Keratinocyte (primary cell): ENCODE data around the gene ADAMTS9.

ENCODE experiments used
- EZH2 ChIP-seq: IDR thresholded peaks from one replicate; pipeline ENCODE4 v1.6.1; 2012; ENCODE audit warnings: inconsistent platforms, mild to moderate bottlenecking, low read length, moderate library complexity
- TF ChIP-seq, protein P1 (sequence below), 3 experiments: IDR thresholded peaks in 1 of 3; conservative IDR thresholded peaks in 1 of 3; optimal IDR thresholded peaks in 1 of 3; 2 replicates in 2 of 3; 3 replicates in 1 of 3; pipeline versions ENCODE3 to v1.5.1; 2011; ENCODE audit warnings: low read length in 3 of 3, mild to moderate bottlenecking in 3 of 3, moderate library complexity in 2 of 3, control low read depth in 1 of 3, inconsistent platforms in 1 of 3; ENCODE audit not compliant: insufficient read depth in 2 of 3; ENCODE audit errors: extremely low read depth in 1 of 3

- TF ChIP-seq, protein P1, sequence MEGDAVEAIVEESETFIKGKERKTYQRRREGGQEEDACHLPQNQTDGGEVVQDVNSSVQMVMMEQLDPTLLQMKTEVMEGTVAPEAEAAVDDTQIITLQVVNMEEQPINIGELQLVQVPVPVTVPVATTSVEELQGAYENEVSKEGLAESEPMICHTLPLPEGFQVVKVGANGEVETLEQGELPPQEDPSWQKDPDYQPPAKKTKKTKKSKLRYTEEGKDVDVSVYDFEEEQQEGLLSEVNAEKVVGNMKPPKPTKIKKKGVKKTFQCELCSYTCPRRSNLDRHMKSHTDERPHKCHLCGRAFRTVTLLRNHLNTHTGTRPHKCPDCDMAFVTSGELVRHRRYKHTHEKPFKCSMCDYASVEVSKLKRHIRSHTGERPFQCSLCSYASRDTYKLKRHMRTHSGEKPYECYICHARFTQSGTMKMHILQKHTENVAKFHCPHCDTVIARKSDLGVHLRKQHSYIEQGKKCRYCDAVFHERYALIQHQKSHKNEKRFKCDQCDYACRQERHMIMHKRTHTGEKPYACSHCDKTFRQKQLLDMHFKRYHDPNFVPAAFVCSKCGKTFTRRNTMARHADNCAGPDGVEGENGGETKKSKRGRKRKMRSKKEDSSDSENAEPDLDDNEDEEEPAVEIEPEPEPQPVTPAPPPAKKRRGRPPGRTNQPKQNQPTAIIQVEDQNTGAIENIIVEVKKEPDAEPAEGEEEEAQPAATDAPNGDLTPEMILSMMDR (optimal IDR thresholded peaks at IDR 0.05 in 1 of 3, IDR thresholded peaks at IDR 0.05 in 1 of 3, conservative IDR thresholded peaks at IDR 0.05 in 1 of 3; ENCODE audit: extremely low read depth in 1 of 3, insufficient read depth in 2 of 3, low read length in 3 of 3): no peak
- no peak for TF ChIP-seq EZH2
Measured at GRCh38 chr3:64676831-64677230, 11.0 kb downstream of the ADAMTS9 start.
